Measurements from ENCODE around the gene ABCF2. TPM values are rescaled to one million over a fixed set of nuclear protein-coding genes. Genes with fewer than 3 reads are reported as not detected.

ABCF2 gene
- total and polyA plus RNA-seq, 10 of the 15 experiments (the other 5 are each of a cell fraction or from before 2014, with no cell fraction given), result 29.3 to 76.3 (median 57.1) TPM

- TF ChIP-seq CUX1 (IDR thresholded peaks at IDR 0.05; ENCODE audit: insufficient replicate concordance, low read depth, low read length) (no peak), ETV6 (conservative IDR thresholded peaks at IDR 0.05 in 1 of 2, IDR thresholded peaks at IDR 0.05 in 1 of 2; ENCODE audit: borderline replicate concordance in 1 of 2, low read depth in 1 of 2) (no peak), EGR1 (IDR thresholded peaks at IDR 0.05; ENCODE audit: borderline replicate concordance in 1 of 2, low read depth in 2 of 2, low read length in 2 of 2) (no peak), EP300 (IDR thresholded peaks at IDR 0.05; ENCODE audit: borderline replicate concordance in 1 of 2, control insufficient read depth in 1 of 2, low read depth in 2 of 2, low read length in 2 of 2) (no peak), TARDBP (IDR thresholded peaks at IDR 0.05; ENCODE audit: borderline replicate concordance) (no peak), CEBPZ (IDR thresholded peaks at IDR 0.05; ENCODE audit: low read depth, low read length) (no peak), TCF3 (IDR thresholded peaks at IDR 0.05; ENCODE audit: borderline replicate concordance, insufficient read depth, low read depth, low read length) (no peak), HDAC6 (IDR thresholded peaks at IDR 0.05; ENCODE audit: unreplicated experiment) (no peak), E4F1 (IDR thresholded peaks at IDR 0.05; ENCODE audit: borderline replicate concordance, partially characterized antibody) (no peak), CHD2 (IDR thresholded peaks at IDR 0.05; ENCODE audit: borderline replicate concordance, low read depth, low read length) (no peak)
- TF ChIP-seq, protein P1, sequence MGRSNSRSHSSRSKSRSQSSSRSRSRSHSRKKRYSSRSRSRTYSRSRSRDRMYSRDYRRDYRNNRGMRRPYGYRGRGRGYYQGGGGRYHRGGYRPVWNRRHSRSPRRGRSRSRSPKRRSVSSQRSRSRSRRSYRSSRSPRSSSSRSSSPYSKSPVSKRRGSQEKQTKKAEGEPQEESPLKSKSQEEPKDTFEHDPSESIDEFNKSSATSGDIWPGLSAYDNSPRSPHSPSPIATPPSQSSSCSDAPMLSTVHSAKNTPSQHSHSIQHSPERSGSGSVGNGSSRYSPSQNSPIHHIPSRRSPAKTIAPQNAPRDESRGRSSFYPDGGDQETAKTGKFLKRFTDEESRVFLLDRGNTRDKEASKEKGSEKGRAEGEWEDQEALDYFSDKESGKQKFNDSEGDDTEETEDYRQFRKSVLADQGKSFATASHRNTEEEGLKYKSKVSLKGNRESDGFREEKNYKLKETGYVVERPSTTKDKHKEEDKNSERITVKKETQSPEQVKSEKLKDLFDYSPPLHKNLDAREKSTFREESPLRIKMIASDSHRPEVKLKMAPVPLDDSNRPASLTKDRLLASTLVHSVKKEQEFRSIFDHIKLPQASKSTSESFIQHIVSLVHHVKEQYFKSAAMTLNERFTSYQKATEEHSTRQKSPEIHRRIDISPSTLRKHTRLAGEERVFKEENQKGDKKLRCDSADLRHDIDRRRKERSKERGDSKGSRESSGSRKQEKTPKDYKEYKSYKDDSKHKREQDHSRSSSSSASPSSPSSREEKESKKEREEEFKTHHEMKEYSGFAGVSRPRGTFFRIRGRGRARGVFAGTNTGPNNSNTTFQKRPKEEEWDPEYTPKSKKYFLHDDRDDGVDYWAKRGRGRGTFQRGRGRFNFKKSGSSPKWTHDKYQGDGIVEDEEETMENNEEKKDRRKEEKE (IDR thresholded peaks at IDR 0.05), result no peak
Observed at GRCh38 chr7:151175793-151176311, 51.2 kb downstream of the ABCF2 start (continued).
